Activated CD4-positive, alpha-beta T cell treated with anti-CD3 and anti-CD28 coated beads, Interleukin-2, amount 10 ng/mL, durations not matched to agents 7 days and 5 days (primary cell): ENCODE data around the gene LRSAM1. TPM values are rescaled to one million over a fixed set of nuclear protein-coding genes. Genes with fewer than 3 reads are reported as not detected.

Experiments used
- CTCF ChIA-PET: fragments of 350-600 bp; sonication (Branson Sonifier 250); formaldehyde crosslinking; loops from one replicate; lab custom pipeline; 2021; ENCODE audit warnings: antibody characterized with exemption; lab: Charles Lee
- POLR2A ChIA-PET: fragments of 350-600 bp; sonication (Branson Sonifier 250); formaldehyde crosslinking; loops from one replicate; lab custom pipeline; 2021; ENCODE audit warnings: antibody characterized with exemption; lab: Charles Lee
- DNase-seq: peaks from one replicate; pipeline ENCODE4 v3.0.0-alpha.2; 2020
- H3K27ac Mint-ChIP-seq: one replicate; pipeline ENCODE4 v1.8.0; 2021; ENCODE audit warnings: mild to moderate bottlenecking, moderate library complexity, mixed read lengths
- H3K27me3 Mint-ChIP-seq: one replicate; pipeline ENCODE4 v1.8.0; 2021; ENCODE audit warnings: mixed read lengths
- H3K36me3 Mint-ChIP-seq: one replicate; pipeline ENCODE4 v1.8.0; 2021; ENCODE audit warnings: low read depth, mixed read lengths
- H3K4me1 Mint-ChIP-seq: one replicate; pipeline ENCODE4 v1.8.0; 2021; ENCODE audit warnings: mixed read lengths
- H3K4me3 Mint-ChIP-seq: one replicate; pipeline ENCODE4 v1.8.0; 2021; ENCODE audit warnings: mild to moderate bottlenecking, moderate library complexity, mixed read lengths
- H3K9me3 Mint-ChIP-seq: one replicate; pipeline ENCODE4 v1.8.0; 2021; ENCODE audit warnings: mixed read lengths
- total RNA-seq, 2 experiments: library from RNA; stranded (reverse); gene quantifications; one replicate each; pipeline ENCODE4 v1.2.3, GENCODE V29; 2021

LRSAM1 gene
- total RNA-seq, 2 experiments from 2014 or later = 13.3 to 13.6 TPM

- ChIA-PET CTCF (interaction anchor here (1.3 to 2.0 kb wide), 2 partner anchors 228 to 415 kb away, joined by 3 to 5 read pairs; partner anchors contain the start of gene TOR2A), POLR2A (no interaction called here)
- Mint-ChIP-seq H3K4me3 (no peak overlapping the region), H3K9me3 (no peaks in the 10 kb centered on the region), H3K27ac (no peak overlapping the region), H3K27me3 (no peaks in the 10 kb centered on the region), H3K4me1 (no peaks in the 10 kb centered on the region), H3K36me3 (no peaks in the 10 kb centered on the region)
- no peak for DNase-seq
These were observed 55.0 kb downstream of the LRSAM1 start for GRCh38 chr9:127506117-127506813.

- H3K4me3 Mint-ChIP-seq = no peak overlapping the region
- POLR2A ChIA-PET = no interaction called here
- H3K9me3 Mint-ChIP-seq = no peaks in the 10 kb centered on the region
- H3K27ac Mint-ChIP-seq = no peak overlapping the region
- no peaks in the 10 kb centered on the region for H3K27me3 Mint-ChIP-seq
- CTCF ChIA-PET = interaction anchor here (0.5 to 2.0 kb wide), 2 partner anchors 51 to 228 kb away, joined by 4 to 5 read pairs; partner anchors contain the start of gene TOR2A
- no peaks in the 10 kb centered on the region for H3K36me3 Mint-ChIP-seq
- no peak for DNase-seq
- no peaks in the 10 kb centered on the region for H3K4me1 Mint-ChIP-seq
These were observed 55.8 kb downstream of the LRSAM1 start for GRCh38 chr9:127506814-127507750.

GRCh38 chr9:127507751-127508648, 56.7 kb downstream of the LRSAM1 start:
- Mint-ChIP-seq H3K36me3 (peaks cover 5% of the 10 kb centered on the region), H3K4me3 (no peak overlapping the region), H3K4me1 (no peaks in the 10 kb centered on the region), H3K9me3 (no peaks in the 10 kb centered on the region), H3K27me3 (no peaks in the 10 kb centered on the region), H3K27ac (no peak overlapping the region)
- no peak for DNase-seq
- ChIA-PET POLR2A (no interaction called here), CTCF (interaction anchor here (0.5 to 2.0 kb wide), 4 partner anchors 18 to 1590 kb away, joined by 3 to 5 read pairs (median 4); partner anchors contain the start of gene TOR2A)

- ChIA-PET POLR2A (no interaction called here), CTCF (interaction anchor here (1.0 kb wide), 1 partner anchor 17 kb away, joined by 3 read pairs; no protein-coding TSS in a partner anchor)
These were observed 57.6 kb downstream of the LRSAM1 start for GRCh38 chr9:127508901-127509260.

GRCh38 chr9:127509261-127509954, 58.1 kb downstream of the LRSAM1 start:
- Mint-ChIP-seq H3K4me1 (no peaks in the 10 kb centered on the region), H3K4me3 (no peak overlapping the region), H3K36me3 (peaks cover 7% of the 10 kb centered on the region), H3K9me3 (no peaks in the 10 kb centered on the region), H3K27ac (no peak overlapping the region), H3K27me3 (no peaks in the 10 kb centered on the region)
- no peak for DNase-seq
- ChIA-PET POLR2A (interaction anchor here (0.6 kb wide), 1 partner anchor 30 kb away, joined by 3 read pairs; no protein-coding TSS in a partner anchor), CTCF (no interaction called here)

More at GRCh38 chr9:127508901-127509260, 57.6 kb downstream of the LRSAM1 start:
- peaks cover 7% of the 10 kb centered on the region for H3K36me3 Mint-ChIP-seq
- no peaks in the 10 kb centered on the region for H3K4me1 Mint-ChIP-seq
- no peaks in the 10 kb centered on the region for H3K9me3 Mint-ChIP-seq
- no peak overlapping the region for H3K4me3 Mint-ChIP-seq
- no peaks in the 10 kb centered on the region for H3K27me3 Mint-ChIP-seq
- no peak overlapping the region for H3K27ac Mint-ChIP-seq
- no peak for DNase-seq

- no peaks in the 10 kb centered on the region for H3K27me3 Mint-ChIP-seq
- ChIA-PET CTCF (interaction anchor here (0.6 kb wide), 1 partner anchor 274 kb away, joined by 3 read pairs; no protein-coding TSS in a partner anchor), POLR2A (interaction anchor here (0.6 kb wide), 1 partner anchor 29 kb away, joined by 3 read pairs; no protein-coding TSS in a partner anchor)
- H3K9me3 Mint-ChIP-seq = no peaks in the 10 kb centered on the region
- DNase-seq = no peak
- H3K27ac Mint-ChIP-seq = no peak overlapping the region
- no peaks in the 10 kb centered on the region for H3K4me1 Mint-ChIP-seq
- no peak overlapping the region for H3K4me3 Mint-ChIP-seq
- H3K36me3 Mint-ChIP-seq = peaks cover 7% of the 10 kb centered on the region
These were observed 58.6 kb downstream of the LRSAM1 start for GRCh38 chr9:127509955-127510299.

- Mint-ChIP-seq H3K9me3 (no peaks in the 10 kb centered on the region), H3K27ac (no peak overlapping the region), H3K4me3 (no peak overlapping the region), H3K27me3 (no peaks in the 10 kb centered on the region), H3K4me1 (peaks cover 3% of the 10 kb centered on the region), H3K36me3 (peaks cover 17% of the 10 kb centered on the region)
- ChIA-PET POLR2A (no interaction called here), CTCF (interaction anchor here (1.6 kb wide), 1 partner anchor 11 kb away, joined by 4 read pairs; no protein-coding TSS in a partner anchor)
- DNase-seq = no peak
These were observed 63.2 kb downstream of the LRSAM1 start for GRCh38 chr9:127514468-127514867.

GRCh38 chr9:127516835-127517607, 65.7 kb downstream of the LRSAM1 start:
- POLR2A ChIA-PET = no interaction called here
- Mint-ChIP-seq H3K9me3 (no peaks in the 10 kb centered on the region), H3K36me3 (peaks cover 20% of the 10 kb centered on the region), H3K27me3 (no peaks in the 10 kb centered on the region), H3K4me3 (no peak overlapping the region), H3K27ac (no peak overlapping the region), H3K4me1 (peaks cover 3% of the 10 kb centered on the region)
- no peak for DNase-seq
- CTCF ChIA-PET = no interaction called here

GRCh38 chr9:127517620-127518019, 66.3 kb downstream of the LRSAM1 start:
- Mint-ChIP-seq H3K9me3 (no peaks in the 10 kb centered on the region), H3K4me3 (no peak overlapping the region), H3K36me3 (peaks cover 23% of the 10 kb centered on the region), H3K27ac (no peak overlapping the region), H3K4me1 (peaks cover 3% of the 10 kb centered on the region), H3K27me3 (no peaks in the 10 kb centered on the region)
- DNase-seq = no peak
- ChIA-PET POLR2A (no interaction called here), CTCF (no interaction called here)

- Mint-ChIP-seq H3K27me3 (no peaks in the 10 kb centered on the region), H3K36me3 (peaks cover 22% of the 10 kb centered on the region), H3K4me1 (peaks cover 3% of the 10 kb centered on the region), H3K4me3 (no peak overlapping the region), H3K9me3 (peaks cover 4% of the 10 kb centered on the region), H3K27ac (peak overlapping the region; percentile 65)
- ChIA-PET CTCF (interaction anchor here (1.4 kb wide), 1 partner anchor 44 kb away, joined by 4 read pairs; no protein-coding TSS in a partner anchor), POLR2A (no interaction called here)
- no peak for DNase-seq
These were observed 67.0 kb downstream of the LRSAM1 start for GRCh38 chr9:127518091-127518856.
